ENCODE data around the gene C3AR1.

GRCh38 chr12:8030189-8030588 lies 36.0 kb downstream of the C3AR1 start:
- no peak for TF ChIP-seq POLR2A (IDR thresholded peaks at IDR 0.05)
- TF ChIP-seq CTCF (IDR thresholded peaks at IDR 0.05 in 8 of 11, conservative IDR thresholded peaks at IDR 0.05 in 3 of 11) = no peak
- no peak for TF ChIP-seq POLR2AphosphoS5 (IDR thresholded peaks at IDR 0.05)

Data from spleen (tissue), 7 donors.